Psoas muscle (tissue), 8 donors: Measurements from ENCODE around the gene CUX1. TPM values are rescaled to one million over a fixed set of nuclear protein-coding genes. Genes with fewer than 3 reads are reported as not detected.

ENCODE experiments used
- ATAC-seq, 4 donors: fragments of 200-7000 bp; cut with Tn5 transposase; one replicate each; pipeline ENCODE4 v1.9.1; 2020; ENCODE audit warnings: moderate library complexity in 3 of 4, mild to moderate bottlenecking in 2 of 4
- DNase-seq, 2 donors: peaks; one replicate each; pipeline ENCODE4 v3.0.0-alpha.2; 2020
- H3K27ac ChIP-seq: fragments of 200-600 bp; one replicate; pipeline ENCODE4 v1.8.0; 2022
- H3K27me3 ChIP-seq, 3 donors: fragments of 200-600 bp in 1 of 3; one replicate each; pipeline versions ENCODE4 v1.6.1 to v1.8.0; 2013 to 2022; ENCODE audit warnings: low read length in 2 of 3, mild to moderate bottlenecking in 2 of 3, moderate library complexity in 1 of 3; ENCODE audit not compliant: insufficient read depth in 3 of 3
- H3K36me3 ChIP-seq, 2 donors: fragments of 200-600 bp in 1 of 2; one replicate each; pipeline versions ENCODE4 v1.6.1 to v1.8.0; 2013 to 2022; ENCODE audit warnings: low read depth in 1 of 2, mild to moderate bottlenecking in 1 of 2, moderate library complexity in 1 of 2; ENCODE audit not compliant: insufficient read depth in 1 of 2
- H3K4me1 ChIP-seq: fragments of 200-600 bp; one replicate; pipeline ENCODE4 v1.8.0; 2022
- H3K4me3 ChIP-seq: fragments of 200-600 bp; one replicate; pipeline ENCODE4 v1.8.0; 2022; ENCODE audit warnings: mild to moderate bottlenecking
- H3K9me3 ChIP-seq: fragments of 200-600 bp; one replicate; pipeline ENCODE4 v1.8.0; 2022
- WGBS, 3 donors: extraction: QIAGEN DNeasy Blood & Tissue Kit; methylation state at CpG; one replicate each; pipeline versions ENCODE4 v1.1.6 to v1.1.7; 2013; 5-methylcytosine and 5-hydroxymethylcytosine counted together
- intact Hi-C, 2 donors: fragments of 100-400 bp; cut with DNase I; formaldehyde crosslinking; loops; one replicate each; pipeline versions ENCODE4 v1.11.0 to v1.14.2; 2022
- polyA plus RNA-seq, 3 donors: library from polyadenylated mRNA; stranded (reverse); fragments of 200-250 nt; gene quantifications; one replicate each; pipeline ENCODE4 v1.2.3, GENCODE V29; 2013
- total RNA-seq, 4 donors: library from RNA; stranded (reverse); fragmentation: NEBNext Ultra II Directional in 2 of 4; extraction: Animal tissue kit (Norgen Biotek cat#: 25700) in 2 of 4; gene quantifications; one replicate each; pipeline versions ENCODE4 v1.2.1 to v1.2.4, GENCODE V29; 2021 to 2023
- TF ChIP-seq, protein P1 (sequence below): fragments of 200-600 bp; IDR thresholded peaks from one replicate; pipeline ENCODE4 v1.8.0; 2022; ENCODE audit warnings: antibody characterized with exemption
- donor health status: healthy with polysubstance abuse.
- donor health status: DM: no; HTN: no; CAD: no; lungs with moderate emphysema.
- donor health status: Bipolar disorder and iron deficiency.
- donor health status: healthy.
- donor health status: DM: yes; HTN: yes; CAD: no.
- donor health status: DM: no; HTN: no; CAD: no.
- donor health status: DM: no; HTN: no; CAD: no.
- donor health status: DM: yes; HTN: yes; CAD: no.

CUX1 gene
- total and polyA plus RNA-seq, 7 donors = 12.5 to 95.6 (median 72.4) TPM

DNA sequence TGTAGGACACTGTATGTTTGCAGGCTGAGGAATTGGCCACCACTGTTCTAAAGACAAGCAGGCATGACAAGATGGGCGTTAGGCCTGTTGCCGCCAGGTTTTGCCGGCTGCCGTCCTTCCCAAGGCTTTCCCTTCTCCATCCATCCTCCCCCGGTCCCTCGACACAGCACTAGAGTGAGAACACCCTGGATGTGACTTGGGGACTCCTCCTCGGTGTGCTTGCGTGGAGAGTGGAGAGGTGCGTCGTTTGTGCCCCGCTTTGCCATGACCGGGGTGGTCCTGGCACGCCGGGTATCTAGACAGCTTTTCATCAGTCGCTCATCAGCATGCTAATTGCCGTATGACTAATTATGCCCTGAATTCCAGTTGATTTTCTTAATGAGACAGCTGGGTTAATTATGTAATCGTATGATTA, 262.6 kb downstream of the CUX1 start:
- ATAC-seq = peak in 1 of 4 donors; percentile 35

GRCh38 chr7:102080434-102081243, 263.2 kb downstream of the CUX1 start:
- TF ChIP-seq, protein P1, sequence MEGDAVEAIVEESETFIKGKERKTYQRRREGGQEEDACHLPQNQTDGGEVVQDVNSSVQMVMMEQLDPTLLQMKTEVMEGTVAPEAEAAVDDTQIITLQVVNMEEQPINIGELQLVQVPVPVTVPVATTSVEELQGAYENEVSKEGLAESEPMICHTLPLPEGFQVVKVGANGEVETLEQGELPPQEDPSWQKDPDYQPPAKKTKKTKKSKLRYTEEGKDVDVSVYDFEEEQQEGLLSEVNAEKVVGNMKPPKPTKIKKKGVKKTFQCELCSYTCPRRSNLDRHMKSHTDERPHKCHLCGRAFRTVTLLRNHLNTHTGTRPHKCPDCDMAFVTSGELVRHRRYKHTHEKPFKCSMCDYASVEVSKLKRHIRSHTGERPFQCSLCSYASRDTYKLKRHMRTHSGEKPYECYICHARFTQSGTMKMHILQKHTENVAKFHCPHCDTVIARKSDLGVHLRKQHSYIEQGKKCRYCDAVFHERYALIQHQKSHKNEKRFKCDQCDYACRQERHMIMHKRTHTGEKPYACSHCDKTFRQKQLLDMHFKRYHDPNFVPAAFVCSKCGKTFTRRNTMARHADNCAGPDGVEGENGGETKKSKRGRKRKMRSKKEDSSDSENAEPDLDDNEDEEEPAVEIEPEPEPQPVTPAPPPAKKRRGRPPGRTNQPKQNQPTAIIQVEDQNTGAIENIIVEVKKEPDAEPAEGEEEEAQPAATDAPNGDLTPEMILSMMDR = no peak
- ATAC-seq = peak in 1 of 4 donors; percentile 9
- H3K27me3 ChIP-seq = no peaks in the 10 kb centered on the region
- 90 to 93% (median 91%) methylated on average over 24 of the region's 24 CpGs for WGBS, 3 donors
- intact Hi-C loops = no loop called here
- no peak overlapping the region for H3K27ac ChIP-seq
- no peaks in the 10 kb centered on the region for H3K9me3 ChIP-seq
- DNase-seq = no peak
- no peaks in the 10 kb centered on the region for H3K36me3 ChIP-seq
- no peaks in the 10 kb centered on the region for H3K4me1 ChIP-seq
- H3K4me3 ChIP-seq = no peak overlapping the region

More for the DNA sequence above, 262.6 kb downstream of the CUX1 start:
- 87 to 92% (median 89%) methylated on average over 17 of the region's 17 CpGs for WGBS, 3 donors
- H3K4me1 ChIP-seq = no peaks in the 10 kb centered on the region
- no peak for DNase-seq
- H3K36me3 ChIP-seq = no peaks in the 10 kb centered on the region
- no peaks in the 10 kb centered on the region for H3K27me3 ChIP-seq
- H3K9me3 ChIP-seq = no peaks in the 10 kb centered on the region
- H3K27ac ChIP-seq = no peak overlapping the region
- TF ChIP-seq, protein P1 = no peak
- intact Hi-C loops = no loop called here
- H3K4me3 ChIP-seq = no peak overlapping the region

- TF ChIP-seq, protein P1 = no peak
- Histone ChIP-seq H3K36me3 (no peaks in the 10 kb centered on the region), H3K27me3 (no peaks in the 10 kb centered on the region), H3K9me3 (no peaks in the 10 kb centered on the region), H3K4me1 (no peaks in the 10 kb centered on the region), H3K27ac (no peak overlapping the region), H3K4me3 (no peak overlapping the region)
- no peak for ATAC-seq
- WGBS, 3 donors = 87 to 90% (median 88%) methylated on average over 9 of the region's 9 CpGs
- DNase-seq = no peak
- intact Hi-C loops = no loop called here
These were observed 263.8 kb downstream of the CUX1 start for GRCh38 chr7:102081244-102081627.

GRCh38 chr7:102082693-102083368, 265.4 kb downstream of the CUX1 start:
- H3K27me3 ChIP-seq = no peaks in the 10 kb centered on the region
- 65 to 79% (median 73%) methylated on average over 5 of the region's 5 CpGs for WGBS, 3 donors
- peaks cover 9% of the 10 kb centered on the region for H3K4me1 ChIP-seq
- no peaks in the 10 kb centered on the region for H3K9me3 ChIP-seq
- TF ChIP-seq, protein P1 = no peak
- intact Hi-C loops = no loop called here
- no peak for DNase-seq
- H3K27ac ChIP-seq = no peak overlapping the region
- no peak overlapping the region for H3K4me3 ChIP-seq
- H3K36me3 ChIP-seq = no peaks in the 10 kb centered on the region
- ATAC-seq = no peak
